Measurements from ENCODE around the gene SDHB.

- TF ChIP-seq CTCF (IDR thresholded peaks at IDR 0.05) (no peak), EZH2 (IDR thresholded peaks at IDR 0.05; ENCODE audit: borderline replicate concordance, insufficient read depth, low read depth, low read length, poor library complexity, severe bottlenecking) (no peak)
Observed at GRCh38 chr1:16986962-16987361, 66.9 kb downstream of the SDHB start.

Measured in B cell (primary cell).